Heart left ventricle (tissue), 16 donors: ENCODE data around the gene TSHZ1. TPM values are rescaled to one million over a fixed set of nuclear protein-coding genes. Genes with fewer than 3 reads are reported as not detected.

Experiments used
- ATAC-seq, 4 donors: fragments of 200-7000 bp; cut with Tn5 transposase; one replicate each; pipeline ENCODE4 v1.9.1; 2020 to 2022; ENCODE audit warnings: moderate library complexity in 4 of 4, mild to moderate bottlenecking in 3 of 4, moderate number of reproducible peaks in 1 of 4
- DNase-seq, 5 donors: peaks; one replicate each; pipeline ENCODE4 v3.0.0-alpha.2; 2020
- H3K27ac ChIP-seq, 12 donors: fragments of 200-600 bp; sonication (generic) in 4 of 12; one replicate each; pipeline versions ENCODE4 v1.5.0 to v1.8.0; 2016 to 2022; ENCODE audit warnings: mild to moderate bottlenecking in 2 of 12
- H3K27me3 ChIP-seq, 9 donors: fragments of 200-600 bp; sonication (generic) in 2 of 9; one replicate each; pipeline versions ENCODE4 v1.5.1 to v1.8.0; 2016 to 2022; ENCODE audit warnings: mild to moderate bottlenecking in 3 of 9
- H3K36me3 ChIP-seq, 9 donors: fragments of 200-600 bp; sonication (generic) in 2 of 9; one replicate each; pipeline versions ENCODE4 v1.5.0 to v1.8.0; 2018 to 2022; ENCODE audit warnings: mild to moderate bottlenecking in 2 of 9
- H3K4me1 ChIP-seq, 12 donors: fragments of 200-600 bp; sonication (generic) in 4 of 12; one replicate each; pipeline versions ENCODE4 v1.5.0 to v1.8.0; 2016 to 2022; ENCODE audit warnings: mild to moderate bottlenecking in 3 of 12
- H3K4me3 ChIP-seq, 12 donors: fragments of 200-600 bp; sonication (generic) in 4 of 12; one replicate each; pipeline versions ENCODE4 v1.5.0 to v1.8.0; 2017 to 2022; ENCODE audit warnings: mild to moderate bottlenecking in 9 of 12, moderate library complexity in 4 of 12
- H3K9me3 ChIP-seq, 12 donors: fragments of 200-600 bp; sonication (generic) in 4 of 12; one replicate each; pipeline versions ENCODE4 v1.5.0 to v1.8.0; 2016 to 2022; ENCODE audit warnings: mild to moderate bottlenecking in 1 of 12
- CTCF ChIP-seq, 12 donors: fragments of 200-600 bp; sonication (generic) in 4 of 12; IDR thresholded peaks; one replicate each; pipeline versions ENCODE4 v1.5.0 to v1.8.0; 2018 to 2022; ENCODE audit warnings: antibody characterized with exemption in 12 of 12, mild to moderate bottlenecking in 5 of 12
- POLR2A ChIP-seq, 2 donors: fragments of 450-650 bp; IDR thresholded peaks; one replicate each; pipeline ENCODE4 v1.6.1; 2017; ENCODE audit warnings: antibody characterized with exemption in 2 of 2, mild to moderate bottlenecking in 2 of 2, moderate library complexity in 2 of 2
- WGBS, 4 donors: extraction: QIAGEN DNeasy Blood & Tissue Kit in 2 of 4; methylation state at CpG; one replicate each; pipeline versions ENCODE4 v1.1.5 to v1.1.7; 2013 to 2018; 5-methylcytosine and 5-hydroxymethylcytosine counted together
- intact Hi-C, 10 donors: fragments of 100-400 bp; cut with DNase I; formaldehyde crosslinking; loops; one replicate each; pipeline versions ENCODE4 v1.11.1 to v1.14.2; 2022
- polyA plus RNA-seq, 2 donors: library from polyadenylated mRNA; stranded (reverse); fragments of 200-250 nt; gene quantifications; one replicate each; pipeline ENCODE4 v1.2.3, GENCODE V29; 2013
- total RNA-seq, 9 donors: library from RNA; depleted of rRNA in 2 of 9; stranded (reverse); fragments of >200 nt in 2 of 9; fragmentation: NEBNext Ultra II Directional in 3 of 9; extraction: Animal tissue kit (Norgen Biotek cat#: 25700) in 3 of 9; gene quantifications; one replicate each; pipeline versions ENCODE4 v1.1.0 to v1.2.4, GENCODE V29; 2016 to 2023
- donor health status: ischemic (EF 13 %, LVEDD 7.1; RV severe dilation, severe dysfunction).
- donor health status: healthy with polysubstance abuse.
- donor health status: DM: no; HTN: yes; CAD: no.
- donor health status: DM: no; HTN: no; CAD: no.
- donor health status: ischemic (EF 25% LVEDD 6.9; RV normal size, moderate dysfunction).
- donor health status: ischemic (EF 25% LVEDD 5.7; RV mildly dilated, moderate dysfunction).
- donor health status: healthy.
- donor health status: DM: yes; HTN: yes; CAD: no.
- donor health status: ischemic (EF 35%, LVEDD 5.7; RV mildly dilated, moderate dysfunction).
- donor health status: nonischemic (EF 11% LVEDD 7.7; RV severe dilation, severe dysfunction).
- donor health status: DM: yes; HTN: yes; CAD: no.
- donor health status: PGD.
- donor health status: ischemic (EF 29% LVEDD 5.4; RV normal size, mild dysfunction).
- donor health status: nonischemic (EF 23%, LVEDD 6.1; RV moderate dilation, normal function).

The TSHZ1 gene
- total and polyA plus RNA-seq, 11 donors, result 7.5 to 27.9 (median 19.2) TPM

- Histone ChIP-seq H3K9me3 (no peaks in the 10 kb centered on the region), H3K36me3 (no peaks in the 10 kb centered on the region), H3K27me3 (no peaks in the 10 kb centered on the region), H3K27ac (no peak overlapping the region), H3K4me1 (peaks cover 0 to 64% (median 37%) of the 10 kb centered on the region in 12 donors), H3K4me3 (no peak overlapping the region)
- TF ChIP-seq CTCF (IDR thresholded peaks at IDR 0.05) (no peak), POLR2A (IDR thresholded peaks at IDR 0.05) (no peak)
- intact Hi-C loops, result loop anchor here in 1 of 10 donors (10.0 kb wide), 1 partner anchor 92 kb away; no protein-coding TSS in a partner anchor
- ATAC-seq (no peak), DNase-seq (no peak)
Observed at GRCh38 chr18:75256376-75256775, 45.8 kb downstream of the TSHZ1 start.

- no peaks in the 10 kb centered on the region for H3K36me3 ChIP-seq
- TF ChIP-seq POLR2A (IDR thresholded peaks at IDR 0.05) (no peak), CTCF (IDR thresholded peaks at IDR 0.05) (no peak)
- peaks cover 0 to 64% (median 30%) of the 10 kb centered on the region in 12 donors for H3K4me1 ChIP-seq
- H3K27me3 ChIP-seq, result no peaks in the 10 kb centered on the region
- ATAC-seq (no peak), DNase-seq (no peak)
- H3K4me3 ChIP-seq, result no peak overlapping the region
- H3K27ac ChIP-seq, result no peak overlapping the region
- H3K9me3 ChIP-seq, result no peaks in the 10 kb centered on the region
- intact Hi-C loops, result loop anchor here in 1 of 10 donors (10.0 kb wide), 1 partner anchor 93 kb away; no protein-coding TSS in a partner anchor
- WGBS, 4 donors, result 85 to 87% (median 85%) methylated on average over 14 of the region's 14 CpGs
Observed at GRCh38 chr18:75257605-75258004, 47.0 kb downstream of the TSHZ1 start.

- peaks cover 0 to 50% (median 14%) of the 10 kb centered on the region in 12 donors for H3K4me1 ChIP-seq
- DNase-seq (no peak), ATAC-seq (no peak)
- no peak overlapping the region for H3K4me3 ChIP-seq
- no peak overlapping the region for H3K27ac ChIP-seq
- intact Hi-C loops, result no loop called here
- no peaks in the 10 kb centered on the region for H3K9me3 ChIP-seq
- 81 to 85% (median 84%) methylated on average over 9 of the region's 9 CpGs for WGBS, 4 donors
- no peaks in the 10 kb centered on the region for H3K36me3 ChIP-seq
- H3K27me3 ChIP-seq, result no peaks in the 10 kb centered on the region
- TF ChIP-seq POLR2A (IDR thresholded peaks at IDR 0.05) (no peak), CTCF (IDR thresholded peaks at IDR 0.05) (no peak)
Observed at GRCh38 chr18:75261430-75262223, 51.0 kb downstream of the TSHZ1 start.

- no peak overlapping the region for H3K4me3 ChIP-seq
- peaks cover 0 to 46% (median 14%) of the 10 kb centered on the region in 12 donors for H3K4me1 ChIP-seq
- no peaks in the 10 kb centered on the region for H3K36me3 ChIP-seq
- 77 to 94% (median 88%) methylated on average over 4 of the region's 4 CpGs for WGBS, 4 donors
- no peaks in the 10 kb centered on the region for H3K9me3 ChIP-seq
- no peak overlapping the region for H3K27ac ChIP-seq
- intact Hi-C loops, result no loop called here
- H3K27me3 ChIP-seq, result no peaks in the 10 kb centered on the region
- ATAC-seq (peak in 1 of 4 donors; percentile 10), DNase-seq (no peak)
- TF ChIP-seq POLR2A (IDR thresholded peaks at IDR 0.05), result no peak
- no peak for TF ChIP-seq CTCF (IDR thresholded peaks at IDR 0.05)
Observed at GRCh38 chr18:75262511-75262910, 51.9 kb downstream of the TSHZ1 start.
